DMS153 treated with DMSO at 0.1 percent for 48 hours (cell line): ENCODE measurements around the gene POGLUT2.

Source experiments
- DNase-seq: peaks from one replicate; lab custom pipeline; 2025; ENCODE audit not compliant: unreplicated experiment; lab: John Stamatoyannopoulos, UW

POGLUT2 gene

GRCh38 chr13:102798581-102799425 is at the start of gene POGLUT2, which contains the start of gene BIVM:
Gene POGLUT2, minus strand, starts transcription at chr13:102798976. Its CDS starts 306 bp downstream, at chr13:102798670.
Gene BIVM, plus strand, starts transcription at chr13:102799119. Its CDS starts 8,149 bp downstream, at chr13:102807268.
- peak; percentile 87 for DNase-seq

GRCh38 chr13:102847272-102848234 is 48.8 kb upstream of the POGLUT2 start:
- peak; percentile 9 for DNase-seq

- peak; percentile 15 for DNase-seq
Observed at GRCh38 chr13:102846261-102847015, 47.7 kb upstream of the POGLUT2 start.

GRCh38 chr13:102845630-102846260 is 47.0 kb upstream of the POGLUT2 start, which contains the start of gene ERCC5:
Gene ERCC5, plus strand, starts transcription at chr13:102846032. Its CDS starts 235 bp downstream, at chr13:102846267.
- DNase-seq, result peak; percentile 90

- no peak for DNase-seq
Observed at GRCh38 chr13:102845289-102845629, 46.5 kb upstream of the POGLUT2 start.

GRCh38 chr13:102839462-102839861 is 40.7 kb upstream of the POGLUT2 start:
- DNase-seq, result no peak

- no peak for DNase-seq
Observed at GRCh38 chr13:102838982-102839381, 40.2 kb upstream of the POGLUT2 start.

GRCh38 chr13:102838273-102838672 is 39.5 kb upstream of the POGLUT2 start:
- no peak for DNase-seq

GRCh38 chr13:102836471-102836870 is 37.7 kb upstream of the POGLUT2 start:
- no peak for DNase-seq

- no peak for DNase-seq
Observed at GRCh38 chr13:102830646-102831045, 31.9 kb upstream of the POGLUT2 start.

GRCh38 chr13:102825921-102826706 is 27.3 kb upstream of the POGLUT2 start:
- no peak for DNase-seq

GRCh38 chr13:102825400-102825799 is 26.6 kb upstream of the POGLUT2 start:
- no peak for DNase-seq

- DNase-seq, result no peak
Observed at GRCh38 chr13:102817907-102818306, 19.1 kb upstream of the POGLUT2 start.

GRCh38 chr13:102817241-102817640 is 18.5 kb upstream of the POGLUT2 start:
- no peak for DNase-seq

- DNase-seq, result no peak
Observed at GRCh38 chr13:102816708-102817107, 17.9 kb upstream of the POGLUT2 start.

GRCh38 chr13:102815788-102816187 is 17.0 kb upstream of the POGLUT2 start:
- DNase-seq, result no peak

- no peak for DNase-seq
Observed at GRCh38 chr13:102814793-102815192, 16.0 kb upstream of the POGLUT2 start.

- DNase-seq, result no peak
Observed at GRCh38 chr13:102814025-102814607, 15.3 kb upstream of the POGLUT2 start.

- no peak for DNase-seq
Observed at GRCh38 chr13:102812611-102813287, 14.0 kb upstream of the POGLUT2 start.
